Activated naive CD4-positive, alpha-beta T cell treated with Interleukin-2 at 50 U/mL for 16 hours (primary cell): Measurements from ENCODE around the gene ARSI.

Experiments
- DNase-seq: peaks from one replicate; pipeline ENCODE4 v3.0.0-alpha.2; 2020

Gene ARSI

GRCh38 chr5:150305557-150305956, 2.9 kb upstream of the ARSI start:
- no peak for DNase-seq

DNA sequence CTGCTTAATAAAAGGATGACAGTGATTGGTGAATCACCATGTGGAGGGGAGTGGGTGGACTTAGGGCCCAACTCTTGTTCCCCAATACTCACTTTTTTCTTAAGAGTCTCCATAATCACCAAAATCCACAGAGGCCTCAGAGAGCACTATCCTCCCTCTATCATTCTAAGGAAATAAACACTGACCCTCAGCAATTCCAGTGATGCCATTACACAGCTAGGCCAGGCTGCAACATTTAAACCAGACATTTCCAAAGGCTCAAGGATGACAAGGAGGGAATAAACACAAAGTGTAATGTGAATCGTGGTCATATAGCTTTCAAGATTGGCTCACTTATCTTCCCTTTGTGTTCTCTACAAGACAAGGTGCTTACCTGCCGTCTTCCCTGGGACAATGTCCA, 2.4 kb upstream of the ARSI start:
- no peak for DNase-seq

DNA sequence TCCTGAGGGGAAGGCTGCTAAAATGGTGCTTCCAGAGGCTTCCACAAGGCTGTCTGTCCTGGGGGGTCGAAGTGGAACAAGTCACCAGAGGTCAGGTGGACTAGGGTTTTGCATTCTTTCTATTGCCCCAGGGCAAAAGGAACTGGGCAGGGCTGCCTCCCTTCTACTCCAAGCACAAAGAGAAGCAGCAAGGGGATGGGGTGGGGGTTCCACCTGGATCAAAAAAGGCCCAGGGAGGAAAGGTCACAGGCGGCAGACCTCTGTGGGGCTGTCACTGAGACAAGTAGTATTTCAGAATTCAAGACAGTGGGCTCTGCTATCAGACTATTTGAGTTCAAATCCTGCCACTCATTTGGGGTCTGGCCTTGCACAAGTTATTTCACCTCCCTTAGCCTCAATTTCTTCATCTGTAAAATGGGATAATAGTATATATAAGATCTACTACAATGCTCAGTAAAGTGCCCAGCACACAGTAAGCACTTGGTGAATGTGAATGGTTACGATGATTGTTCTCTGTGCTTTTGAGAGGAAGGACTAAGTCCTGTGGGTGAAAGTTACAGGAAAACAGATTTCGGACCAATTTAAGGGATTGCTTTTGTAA, 1.9 kb upstream of the ARSI start:
- DNase-seq: no peak

DNA sequence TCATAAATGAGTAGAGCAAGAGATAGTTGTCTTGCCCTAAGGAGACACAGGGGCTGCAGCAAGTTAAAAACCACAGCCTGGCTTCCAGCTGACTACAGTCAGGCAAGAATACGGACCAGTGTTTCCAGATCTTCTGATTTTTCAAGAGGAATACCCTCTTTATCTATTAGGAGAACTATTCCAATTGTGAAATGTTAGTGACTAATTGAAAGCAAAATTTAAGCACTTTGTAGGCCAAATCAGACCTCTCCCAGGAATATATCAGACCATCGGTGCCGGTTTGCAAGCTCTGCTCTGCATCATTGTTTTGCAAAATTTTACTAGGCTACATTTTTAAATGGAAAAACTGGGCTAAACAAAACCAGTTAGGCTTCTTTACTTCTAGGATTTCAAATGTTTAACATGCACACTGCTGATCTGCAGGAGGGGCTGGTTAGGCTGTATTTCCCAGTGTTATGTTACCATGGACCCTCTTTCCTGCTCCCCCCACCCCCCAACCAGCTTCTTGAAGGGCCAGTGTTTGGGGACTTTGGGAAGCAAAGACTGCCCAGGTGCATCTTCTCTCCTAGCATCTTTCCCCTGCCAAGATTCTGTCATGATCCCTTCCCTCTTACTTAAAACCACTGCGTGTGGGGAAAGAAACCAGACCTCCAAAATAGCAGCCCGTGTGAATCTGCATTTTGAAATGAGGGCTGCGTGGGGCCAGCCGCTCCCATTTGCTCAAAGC, 1.1 kb upstream of the ARSI start:
- no peak for DNase-seq

- no peak for DNase-seq
Observed at GRCh38 chr5:150303070-150303615, 438 bp upstream of the ARSI start.

DNA sequence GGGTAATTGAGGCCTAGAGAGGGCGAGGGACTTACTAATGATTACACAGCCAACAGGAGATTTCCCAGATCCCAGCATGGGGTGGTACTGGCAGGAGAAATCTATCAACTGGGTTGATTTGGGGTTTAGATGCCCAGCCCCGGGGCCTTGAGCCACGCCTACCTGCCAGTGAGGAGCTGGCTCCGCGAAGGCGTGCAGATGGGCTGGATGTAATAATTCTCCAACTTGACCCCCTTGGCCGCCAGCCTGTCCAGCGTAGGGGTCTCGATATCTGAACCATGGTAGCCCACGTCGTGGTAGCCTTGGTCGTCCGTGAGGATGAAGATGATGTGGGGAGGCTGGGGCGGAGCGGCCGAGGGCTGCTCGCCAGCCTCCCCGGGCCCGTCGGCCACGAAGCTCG, 804 bp downstream of the ARSI start:
- no peak for DNase-seq

DNA sequence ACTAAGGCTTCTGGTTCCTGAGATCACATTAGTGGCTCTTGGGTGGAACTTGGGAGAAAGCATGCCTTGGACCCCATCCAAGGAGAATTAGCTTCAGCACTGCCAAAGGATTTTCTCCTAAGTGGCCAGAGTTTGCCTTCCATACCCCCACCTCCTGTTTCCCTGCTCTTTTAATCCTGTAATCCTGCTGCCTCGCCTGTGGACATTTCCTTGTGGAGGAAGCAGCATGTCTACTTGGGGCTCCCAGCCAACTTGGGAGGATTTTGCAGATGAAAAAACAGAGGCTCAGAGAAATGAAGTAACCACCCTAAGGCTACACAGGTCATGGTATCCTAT, 1.6 kb downstream of the ARSI start:
- DNase-seq: no peak

DNA sequence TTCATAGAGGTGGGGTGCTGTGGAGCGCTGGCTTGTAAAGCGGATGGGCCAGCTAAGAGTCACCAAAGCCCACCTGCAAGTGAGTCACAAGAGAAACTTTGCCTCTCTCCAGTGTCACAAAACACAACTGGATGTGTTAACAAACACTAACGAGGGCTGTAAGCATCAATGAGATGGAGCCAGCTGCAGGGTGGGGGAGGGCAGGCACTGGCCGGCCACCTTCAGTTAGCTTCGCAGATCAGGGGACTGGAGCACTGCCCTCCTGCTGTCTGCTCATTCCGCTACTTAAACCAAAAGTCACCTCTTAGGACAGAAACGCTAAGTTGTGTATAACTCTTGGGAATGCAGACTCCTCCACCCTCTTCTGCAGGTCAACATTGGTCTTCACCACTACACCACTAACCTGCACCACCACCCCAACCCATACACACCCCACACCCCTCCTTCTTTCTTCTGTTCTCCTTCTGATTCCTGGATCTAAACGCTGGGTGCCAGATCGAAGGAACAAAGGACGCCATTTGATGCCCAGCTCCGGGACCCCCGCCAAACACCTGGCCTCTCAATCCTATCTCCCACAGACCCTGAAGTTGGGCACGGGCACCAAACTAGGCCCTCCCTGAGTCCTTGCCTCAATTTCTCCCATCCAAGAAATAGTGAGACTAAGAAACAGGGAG, 2.1 kb downstream of the ARSI start:
- no peak for DNase-seq

DNA sequence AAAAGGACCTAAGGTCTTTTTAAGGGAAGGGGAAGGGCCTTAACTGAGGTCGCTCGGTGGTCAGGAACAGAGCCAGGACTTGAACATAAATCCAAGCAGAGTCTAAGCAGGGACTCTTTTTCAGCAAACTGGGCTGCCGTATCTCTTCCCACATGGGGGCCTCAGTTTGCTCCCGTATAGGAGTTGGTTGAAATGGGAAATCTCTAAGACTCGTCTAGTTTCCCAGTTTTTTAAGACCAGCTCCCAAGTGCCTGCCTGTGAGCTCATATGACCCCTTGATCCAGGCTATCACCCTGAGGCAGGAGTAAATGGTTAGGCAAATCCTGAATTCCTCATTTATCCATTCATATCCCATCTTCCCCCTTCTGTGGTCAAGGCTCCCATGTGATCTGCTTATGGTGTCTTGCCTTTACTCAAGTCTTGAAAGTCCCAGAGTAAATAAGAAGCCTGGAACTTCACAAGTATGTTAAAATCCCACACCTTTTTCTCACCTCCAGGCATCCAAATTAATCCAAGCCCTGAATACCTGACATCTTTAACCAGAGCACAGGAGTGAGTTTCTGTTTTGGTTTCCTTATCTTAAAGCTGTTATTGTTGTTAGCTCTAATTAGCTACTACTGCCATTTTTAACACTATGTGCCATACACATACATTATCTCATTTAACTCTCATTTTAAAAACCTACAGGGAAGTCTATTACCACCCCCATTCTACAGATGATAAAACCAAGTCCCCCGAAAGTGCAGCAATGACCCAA, 3.0 kb downstream of the ARSI start:
- DNase-seq: no peak

DNA sequence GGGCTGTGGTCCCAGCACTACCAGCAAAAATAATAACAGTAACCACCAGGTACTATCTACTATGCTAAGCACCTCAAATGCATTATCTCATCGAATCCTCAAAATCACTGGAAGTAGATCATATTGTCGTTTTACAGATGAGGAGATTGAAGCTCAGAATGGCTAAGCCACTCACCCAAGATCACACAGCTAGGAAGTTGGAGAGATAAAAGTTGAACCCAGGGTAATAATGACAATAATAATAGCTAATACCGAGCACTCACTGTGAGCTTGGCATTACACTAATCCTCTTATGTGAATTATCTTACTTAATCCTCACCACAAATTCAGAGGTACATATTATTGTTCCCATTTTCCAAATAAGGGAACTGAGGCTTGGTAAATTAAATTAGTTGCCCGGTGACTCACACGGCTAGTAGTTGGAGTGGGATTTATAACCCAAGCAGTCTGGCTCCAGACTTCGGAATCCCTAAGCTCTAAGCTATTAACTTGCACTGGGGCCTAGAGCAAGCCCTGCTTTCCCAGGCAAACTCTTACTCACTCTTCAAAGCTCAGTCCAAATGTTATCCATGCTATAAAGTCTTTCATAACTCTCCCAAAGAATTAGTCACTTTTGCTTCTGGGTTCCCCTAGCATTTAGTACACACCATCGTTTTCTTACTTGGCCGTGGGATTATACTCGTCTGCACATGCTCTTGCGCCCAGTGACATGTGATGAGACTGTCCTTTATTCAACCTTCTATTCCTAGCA, 3.8 kb downstream of the ARSI start:
- no peak for DNase-seq

- DNase-seq: no peak
Observed at GRCh38 chr5:150297934-150298595, 4.6 kb downstream of the ARSI start.

DNA sequence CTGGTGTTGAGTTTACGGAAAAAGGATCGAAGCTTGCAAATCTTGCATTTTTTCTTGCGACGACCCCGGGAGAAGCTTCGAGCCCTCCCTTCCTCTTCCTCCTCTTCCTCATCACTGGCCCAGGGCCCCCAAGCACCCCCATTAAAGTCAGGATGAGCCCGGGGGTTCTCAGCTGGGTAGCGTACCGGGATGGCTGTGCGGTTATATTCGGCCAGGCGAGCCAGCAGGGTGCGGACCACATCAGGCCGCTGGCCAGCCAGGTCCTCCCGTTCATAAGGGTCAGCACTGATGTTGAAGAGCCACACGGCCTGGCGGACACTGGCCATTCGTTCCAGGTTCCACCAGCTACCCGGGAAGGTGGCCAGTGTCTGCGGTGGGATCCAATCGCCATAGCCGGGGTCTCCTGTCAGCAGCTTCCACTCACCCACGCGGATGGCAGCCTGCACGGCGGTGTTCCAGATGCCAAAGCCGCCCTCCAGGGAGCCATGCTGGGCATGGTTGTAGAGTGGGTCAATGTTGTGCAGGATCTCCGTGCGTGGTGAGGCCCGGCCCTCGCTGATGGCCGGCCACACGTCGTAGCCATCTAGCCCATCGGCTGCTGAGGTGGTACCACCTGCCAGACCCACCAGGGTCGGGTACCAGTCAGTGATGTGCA, 5.3 kb downstream of the ARSI start:
- no peak for DNase-seq

DNA sequence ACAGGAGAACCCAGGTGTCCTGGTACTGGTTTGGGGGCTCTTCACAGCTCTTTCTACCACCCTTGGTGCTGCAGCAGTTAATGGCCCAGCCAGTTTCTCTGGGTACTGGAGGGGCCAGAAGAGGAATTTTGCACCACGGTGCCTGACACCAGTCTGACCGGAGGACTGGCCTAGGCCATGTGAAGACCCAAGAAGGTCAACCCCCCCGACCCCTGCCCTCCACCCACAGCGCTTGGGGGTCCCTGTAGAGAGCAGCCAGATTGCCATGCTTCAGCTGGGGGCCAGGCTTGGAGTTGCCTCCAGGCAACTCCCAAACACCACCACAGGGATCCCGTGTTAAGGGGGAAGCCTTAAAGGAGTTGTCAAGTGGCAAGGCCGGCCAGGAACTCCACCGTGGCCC, 6.2 kb downstream of the ARSI start:
- DNase-seq: no peak

GRCh38 chr5:150295741-150296486, 6.8 kb downstream of the ARSI start:
- DNase-seq: no peak

GRCh38 chr5:150295172-150295634, 7.5 kb downstream of the ARSI start:
- DNase-seq: no peak

DNA sequence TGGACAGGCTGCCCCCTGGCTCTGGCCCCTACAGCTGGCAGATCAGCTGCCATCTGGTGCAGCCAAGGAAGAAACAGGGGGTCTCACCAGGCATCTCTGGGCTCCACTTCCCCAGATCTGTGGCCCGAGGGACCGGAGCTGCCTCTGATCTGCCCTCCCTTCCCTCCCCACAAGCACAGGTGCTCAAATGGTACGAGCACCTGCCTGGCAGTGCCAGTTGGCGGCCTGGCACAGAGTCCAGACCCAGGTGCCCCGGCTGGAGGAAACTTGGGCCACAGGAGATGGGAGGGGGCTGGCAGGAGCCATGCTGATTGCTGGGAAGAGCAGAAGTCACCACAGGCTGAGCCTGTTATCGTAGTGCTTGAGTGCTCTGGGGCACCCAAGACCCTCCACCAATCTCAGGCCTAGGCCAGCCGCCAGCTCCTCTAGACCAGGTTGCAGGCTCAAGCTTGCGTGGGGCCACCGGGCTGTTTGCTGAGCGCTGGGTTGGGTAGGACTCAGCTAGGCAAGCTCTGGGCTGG, 8.1 kb downstream of the ARSI start:
- DNase-seq: no peak

- DNase-seq: no peak
Observed at GRCh38 chr5:150293091-150293941, 9.4 kb downstream of the ARSI start.

DNA sequence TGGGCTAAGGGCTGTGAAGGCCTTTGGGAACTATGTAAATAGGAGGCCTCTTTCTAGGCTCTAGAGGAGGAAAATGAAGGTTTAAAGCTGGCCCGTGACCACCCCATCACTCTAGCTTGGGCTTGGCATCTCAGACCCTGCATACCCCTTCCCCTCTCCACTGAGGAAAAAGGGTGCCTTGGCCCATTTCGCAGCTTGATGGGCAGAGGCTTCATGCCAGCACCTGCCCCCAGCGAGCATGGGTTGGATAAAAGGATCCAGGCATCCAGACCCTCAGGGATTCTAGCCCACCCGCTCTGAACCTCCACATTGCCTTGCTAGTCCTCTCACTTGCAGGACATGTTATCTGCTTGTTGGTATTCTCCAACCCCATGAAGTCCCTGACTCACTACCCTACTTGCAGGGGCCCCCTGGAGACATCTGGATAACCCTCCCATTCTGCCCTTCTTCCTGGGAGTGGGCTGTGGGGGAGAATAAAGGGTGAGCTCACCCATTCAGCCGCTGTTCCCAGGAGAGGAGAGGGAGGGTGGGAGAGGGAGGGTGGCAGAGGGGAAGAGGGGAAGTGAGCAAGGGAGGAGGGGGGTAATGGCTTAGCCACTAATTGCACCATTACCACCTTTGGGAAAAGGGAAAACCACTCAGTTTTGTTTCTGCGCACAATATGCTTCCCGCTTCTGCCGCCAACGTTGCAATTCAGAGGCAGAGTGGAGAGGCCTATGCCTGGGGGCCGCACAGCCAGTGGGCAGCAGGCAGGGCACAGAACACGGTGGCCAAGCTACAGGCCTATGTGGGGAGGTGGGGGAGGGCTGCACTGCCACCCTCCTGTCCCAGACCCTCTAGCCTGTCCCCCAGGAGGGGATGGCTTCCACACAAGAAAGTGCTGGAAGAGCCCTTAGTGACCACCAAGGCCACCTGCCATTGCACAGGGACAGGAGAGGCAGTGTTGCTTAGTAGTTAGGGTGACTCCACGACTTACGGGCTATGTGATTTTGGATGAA, 11.0 kb downstream of the ARSI start:
- DNase-seq: no peak
